Esophagus muscularis mucosa (tissue), 4 donors: ENCODE results near the gene LANCL2. TPM values are rescaled to one million over a fixed set of nuclear protein-coding genes. Genes with fewer than 3 reads are reported as not detected.
"Not testable (repeated sequence)": the region's sequence is repeated elsewhere in the genome, so short reads cannot be mapped to it uniquely, and the experiment has no call there.

Experiments
- DNase-seq: peaks from one replicate; pipeline ENCODE4 v3.0.0-alpha.2; 2017; ENCODE audit errors: extremely low spot score
- H3K27ac ChIP-seq, 4 donors: fragments of 200-600 bp; sonication (generic); replicated peaks in 1 of 4; 1 replicate in 3 of 4; 2 replicates in 1 of 4; pipeline ENCODE4 v1.5.1; 2016 to 2019; ENCODE audit warnings: mild to moderate bottlenecking in 1 of 4
- H3K27me3 ChIP-seq, 4 donors: fragments of 200-600 bp; sonication (generic); one replicate each; pipeline versions ENCODE4 v1.5.1 to v1.6.0; 2016 to 2019
- H3K36me3 ChIP-seq, 4 donors: fragments of 200-600 bp; sonication (generic); one replicate each; pipeline ENCODE4 v1.5.1; 2016 to 2019
- H3K4me1 ChIP-seq, 4 donors: fragments of 200-600 bp; sonication (generic); one replicate each; pipeline ENCODE4 v1.5.1; 2016 to 2019
- H3K4me3 ChIP-seq, 4 donors: fragments of 200-600 bp; sonication (generic); 1 replicate in 2 of 4; 2 replicates in 2 of 4; pipeline ENCODE4 v1.5.1; 2016 to 2019; ENCODE audit warnings: mild to moderate bottlenecking in 4 of 4, moderate library complexity in 1 of 4
- H3K9me3 ChIP-seq, 4 donors: fragments of 200-600 bp; sonication (generic); 1 replicate in 3 of 4; 2 replicates in 1 of 4; pipeline ENCODE4 v1.5.1; 2016 to 2019
- EP300 ChIP-seq: sonication (generic); formaldehyde crosslinking; IDR thresholded peaks from one replicate; pipeline ENCODE4 v1.6.1; 2017; ENCODE audit warnings: antibody characterized with exemption
- POLR2A ChIP-seq: fragments of 450-650 bp; IDR thresholded peaks from one replicate; pipeline ENCODE4 v1.6.1; 2017; ENCODE audit warnings: antibody characterized with exemption, moderate library complexity, mild to moderate bottlenecking, low read depth
- POLR2AphosphoS5 ChIP-seq, 2 donors: sonication (generic); formaldehyde crosslinking; IDR thresholded peaks; one replicate each; pipeline ENCODE4 v1.6.1; 2017; ENCODE audit warnings: antibody characterized with exemption in 2 of 2
- WGBS: methylation state at CpG from one replicate; pipeline ENCODE4 v1.1.5; 2018; 5-methylcytosine and 5-hydroxymethylcytosine counted together
- intact Hi-C: fragments of 100-400 bp; cut with DNase I; formaldehyde crosslinking; loops from one replicate; pipeline ENCODE4 v1.15.1; 2023
- total RNA-seq, 4 donors: library from RNA; depleted of rRNA; stranded (reverse); fragments of >200 nt; gene quantifications; one replicate each; pipeline versions ENCODE4 v1.1.0 to v1.2.1, GENCODE V29; 2016
- TF ChIP-seq, protein P1 (sequence below), 3 experiments: fragments of 200-600 bp in 2 of 3; fragments of 450-650 bp in 1 of 3; sonication (generic) in 2 of 3; IDR thresholded peaks; one replicate each; pipeline ENCODE4 v1.5.1; 2017 to 2019; ENCODE audit warnings: antibody characterized with exemption in 3 of 3, mild to moderate bottlenecking in 2 of 3, moderate library complexity in 1 of 3

Gene LANCL2
- total RNA-seq, 4 donors from 2014 or later: 10.0 to 11.8 (median 10.7) TPM

- 87% methylated on average over 6 of the region's 11 CpGs for WGBS
These were observed 31.2 kb downstream of the LANCL2 start for GRCh38 chr7:55396233-55396785.

DNA sequence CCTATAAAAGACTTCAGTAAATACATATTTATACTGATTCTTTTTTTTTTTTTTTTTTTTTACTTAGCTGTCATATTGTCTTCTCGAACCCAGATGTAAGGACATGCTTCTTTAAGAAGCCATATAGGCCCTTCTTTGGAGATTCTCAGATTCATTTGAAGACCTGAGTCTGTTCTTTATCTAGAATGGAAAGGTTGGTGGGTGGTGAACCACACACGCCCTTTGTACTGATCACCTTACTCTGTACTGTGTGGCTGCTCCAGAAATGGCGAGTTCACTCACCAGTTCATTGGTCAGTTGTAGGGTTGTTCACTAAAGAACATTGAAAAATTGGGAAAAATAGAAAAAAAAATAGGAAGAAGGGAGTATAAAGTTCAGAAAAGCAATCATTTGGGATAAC lies 32.5 kb downstream of the LANCL2 start:
- Histone ChIP-seq H3K36me3 (peaks cover 0 to 55% (median 26%) of the 10 kb centered on the region in 4 donors), H3K4me1 (no peaks in the 10 kb centered on the region), H3K27ac (no peak overlapping the region), H3K27me3 (no peaks in the 10 kb centered on the region), H3K9me3 (no peaks in the 10 kb centered on the region), H3K4me3 (no peak overlapping the region)
- intact Hi-C loops: no loop called here
- no peak for DNase-seq
- TF ChIP-seq POLR2AphosphoS5 (IDR thresholded peaks at IDR 0.05) (no peak), POLR2A (no peak), EP300 (no peak)
- TF ChIP-seq, protein P1, sequence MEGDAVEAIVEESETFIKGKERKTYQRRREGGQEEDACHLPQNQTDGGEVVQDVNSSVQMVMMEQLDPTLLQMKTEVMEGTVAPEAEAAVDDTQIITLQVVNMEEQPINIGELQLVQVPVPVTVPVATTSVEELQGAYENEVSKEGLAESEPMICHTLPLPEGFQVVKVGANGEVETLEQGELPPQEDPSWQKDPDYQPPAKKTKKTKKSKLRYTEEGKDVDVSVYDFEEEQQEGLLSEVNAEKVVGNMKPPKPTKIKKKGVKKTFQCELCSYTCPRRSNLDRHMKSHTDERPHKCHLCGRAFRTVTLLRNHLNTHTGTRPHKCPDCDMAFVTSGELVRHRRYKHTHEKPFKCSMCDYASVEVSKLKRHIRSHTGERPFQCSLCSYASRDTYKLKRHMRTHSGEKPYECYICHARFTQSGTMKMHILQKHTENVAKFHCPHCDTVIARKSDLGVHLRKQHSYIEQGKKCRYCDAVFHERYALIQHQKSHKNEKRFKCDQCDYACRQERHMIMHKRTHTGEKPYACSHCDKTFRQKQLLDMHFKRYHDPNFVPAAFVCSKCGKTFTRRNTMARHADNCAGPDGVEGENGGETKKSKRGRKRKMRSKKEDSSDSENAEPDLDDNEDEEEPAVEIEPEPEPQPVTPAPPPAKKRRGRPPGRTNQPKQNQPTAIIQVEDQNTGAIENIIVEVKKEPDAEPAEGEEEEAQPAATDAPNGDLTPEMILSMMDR (IDR thresholded peaks at IDR 0.05): no peak
- 98% methylated on average over 3 of the region's 3 CpGs for WGBS

More at GRCh38 chr7:55396233-55396785, 31.2 kb downstream of the LANCL2 start:
- no peaks in the 10 kb centered on the region for H3K27me3 ChIP-seq
- no peaks in the 10 kb centered on the region for H3K4me1 ChIP-seq
- no peak for DNase-seq
- no peaks in the 10 kb centered on the region for H3K9me3 ChIP-seq
- no peak overlapping the region for H3K4me3 ChIP-seq
- TF ChIP-seq POLR2AphosphoS5 (IDR thresholded peaks at IDR 0.05) (no peak), POLR2A (no peak), EP300 (no peak)
- TF ChIP-seq, protein P1 (IDR thresholded peaks at IDR 0.05): no peak
- H3K36me3 ChIP-seq: peaks cover 7 to 65% (median 34%) of the 10 kb centered on the region in 4 donors
- intact Hi-C loops: no loop called here
- no peak overlapping the region for H3K27ac ChIP-seq

DNA sequence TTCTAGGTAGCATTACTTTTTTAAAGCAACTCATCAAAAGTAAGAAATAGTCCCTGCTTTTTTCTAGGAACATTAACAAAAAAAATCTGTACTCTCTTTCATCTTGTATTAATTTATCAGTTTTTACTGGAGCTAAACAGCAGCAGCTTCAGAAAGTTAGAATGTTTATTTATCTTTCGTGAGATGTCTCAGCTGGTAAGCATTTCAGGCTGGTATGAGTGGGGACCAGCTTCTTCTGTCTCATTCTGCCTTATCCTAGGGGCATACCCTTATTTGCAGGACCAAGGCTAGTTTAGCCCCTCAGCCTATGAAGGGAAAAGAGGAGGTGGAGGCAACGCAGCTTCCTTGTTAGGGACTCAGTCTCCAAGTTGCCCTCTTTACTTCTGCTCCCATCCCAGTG lies 35.1 kb downstream of the LANCL2 start:
- Histone ChIP-seq H3K4me1 (no peaks in the 10 kb centered on the region), H3K36me3 (peaks cover 0 to 52% (median 17%) of the 10 kb centered on the region in 4 donors), H3K9me3 (no peaks in the 10 kb centered on the region), H3K27ac (no peak overlapping the region), H3K4me3 (no peak overlapping the region), H3K27me3 (no peaks in the 10 kb centered on the region)
- TF ChIP-seq POLR2AphosphoS5 (IDR thresholded peaks at IDR 0.05): no peak
- TF ChIP-seq EP300: no peak
- TF ChIP-seq, protein P1 (IDR thresholded peaks at IDR 0.05): no peak
- TF ChIP-seq POLR2A: no peak
- intact Hi-C loops: no loop called here
- WGBS: 68% methylated on average over 2 of the region's 2 CpGs
- DNase-seq: no peak

GRCh38 chr7:55402506-55402905 lies 37.4 kb downstream of the LANCL2 start:
- H3K27me3 ChIP-seq, H3K4me3 ChIP-seq, H3K4me1 ChIP-seq, H3K27ac ChIP-seq, intact Hi-C loops, H3K9me3 ChIP-seq, DNase-seq: not testable (repeated sequence)
- 95% methylated on average over 17 of the region's 35 CpGs for WGBS
- H3K36me3 ChIP-seq: peaks cover 0 to 61% (median 26%) of the 10 kb centered on the region in 4 donors

DNA sequence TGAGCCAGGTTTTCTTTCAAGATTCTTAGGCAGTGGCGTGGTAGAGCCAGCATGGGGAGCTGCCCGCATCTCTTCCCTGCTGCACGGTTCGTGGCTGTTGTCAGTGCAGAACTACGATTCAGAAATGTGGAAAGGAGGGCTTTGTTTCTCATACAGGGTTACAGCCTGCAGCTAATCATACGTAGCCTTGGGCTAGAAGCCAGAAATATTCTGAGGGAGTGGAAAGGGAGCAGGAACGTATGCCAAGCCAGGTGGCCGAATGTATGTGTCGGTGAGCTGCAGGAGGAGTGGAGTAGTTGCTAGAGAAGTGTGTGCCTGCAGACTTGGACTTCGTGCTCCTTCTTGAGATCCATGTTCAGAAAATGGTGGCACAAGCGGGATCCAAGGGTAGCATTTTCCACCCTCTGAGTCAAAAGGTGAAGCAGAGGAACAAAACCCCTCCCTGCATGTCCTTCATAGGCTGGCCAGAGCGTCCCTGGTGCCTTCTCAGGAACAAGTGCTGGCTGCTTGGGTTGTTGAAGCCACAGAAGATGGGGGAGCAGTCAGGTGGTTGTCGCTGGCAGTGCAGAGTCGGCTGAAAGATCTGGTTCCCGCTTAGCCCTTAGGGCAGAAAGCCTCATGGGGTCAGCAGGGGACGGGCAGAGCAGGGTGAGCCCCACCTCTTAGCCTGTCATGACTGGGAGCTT lies 40.9 kb downstream of the LANCL2 start:
- intact Hi-C loops: no loop called here
- H3K4me1 ChIP-seq: no peaks in the 10 kb centered on the region
- TF ChIP-seq, protein P1 (IDR thresholded peaks at IDR 0.05): no peak
- TF ChIP-seq POLR2AphosphoS5 (IDR thresholded peaks at IDR 0.05) (no peak), EP300 (no peak), POLR2A (no peak)
- whole genome bisulfite sequencing: 80% methylated on average over 16 of the region's 16 CpGs
- H3K9me3 ChIP-seq: no peaks in the 10 kb centered on the region
- H3K27ac ChIP-seq: no peak overlapping the region
- H3K36me3 ChIP-seq: peaks cover 0 to 47% (median 19%) of the 10 kb centered on the region in 4 donors
- no peak overlapping the region for H3K4me3 ChIP-seq
- no peaks in the 10 kb centered on the region for H3K27me3 ChIP-seq
- DNase-seq: no peak
